Measurements from ENCODE around the gene FBXW7.

- TF ChIP-seq CTCF (IDR thresholded peaks at IDR 0.05; ENCODE audit: poor library complexity, severe bottlenecking) (no peak), EP300 (conservative IDR thresholded peaks at IDR 0.05; ENCODE audit: poor library complexity, severe bottlenecking) (no peak), REST (IDR thresholded peaks at IDR 0.05; ENCODE audit: borderline replicate concordance) (no peak)
Observed at GRCh38 chr4:152545088-152545487, 9.2 kb upstream of the FBXW7 start.

All from neural cell (in vitro differentiated cells).